ENCODE measurements around the gene KRT7.
A peak's percentile ranks its signal among the peaks of the same experiment; 100 is the strongest.

KRT7 gene

GRCh38 chr12:52212701-52213563, 20.1 kb upstream of the KRT7 start:
- DNase-seq: no peak

GRCh38 chr12:52213564-52214420, 19.3 kb upstream of the KRT7 start:
- peak; percentile 25 to 29 for DNase-seq

GRCh38 chr12:52214421-52214802, 18.6 kb upstream of the KRT7 start:
- no peak for DNase-seq

GRCh38 chr12:52215587-52216031, 17.4 kb upstream of the KRT7 start:
- DNase-seq: no peak

GRCh38 chr12:52216100-52216499, 16.9 kb upstream of the KRT7 start:
- no peak for DNase-seq

GRCh38 chr12:52216807-52217206, 16.2 kb upstream of the KRT7 start:
- DNase-seq: no peak

- no peak for DNase-seq
Measured at GRCh38 chr12:52217223-52217622, 15.8 kb upstream of the KRT7 start.

GRCh38 chr12:52218001-52218400, 15.0 kb upstream of the KRT7 start:
- DNase-seq: no peak

- no peak for DNase-seq
Measured at GRCh38 chr12:52220477-52220876, 12.6 kb upstream of the KRT7 start.

- DNase-seq: no peak
Measured at GRCh38 chr12:52221070-52221781, 11.8 kb upstream of the KRT7 start.

- DNase-seq: peak; percentile 46 to 50
Measured at GRCh38 chr12:52221912-52222457, 11.1 kb upstream of the KRT7 start.

- DNase-seq: no peak
Measured at GRCh38 chr12:52222692-52223091, 10.4 kb upstream of the KRT7 start.

- DNase-seq: no peak
Measured at GRCh38 chr12:52223406-52224039, 9.5 kb upstream of the KRT7 start.

- no peak for DNase-seq
Measured at GRCh38 chr12:52224151-52224550, 8.9 kb upstream of the KRT7 start.

GRCh38 chr12:52225752-52226151, 7.3 kb upstream of the KRT7 start:
- no peak for DNase-seq

- no peak for DNase-seq
Measured at GRCh38 chr12:52226446-52226845, 6.6 kb upstream of the KRT7 start.

- DNase-seq: no peak
Measured at GRCh38 chr12:52227606-52228166, 5.4 kb upstream of the KRT7 start.

GRCh38 chr12:52228366-52228765, 4.7 kb upstream of the KRT7 start:
- DNase-seq: no peak

GRCh38 chr12:52228931-52229330, 4.1 kb upstream of the KRT7 start:
- DNase-seq: no peak

- no peak for DNase-seq
Measured at GRCh38 chr12:52229836-52230343, 3.2 kb upstream of the KRT7 start.

- no peak for DNase-seq
Measured at GRCh38 chr12:52230364-52231281, 2.4 kb upstream of the KRT7 start.
